Caco-2 (cell line): ENCODE data around the gene TDO2. TPM values are rescaled to one million over a fixed set of nuclear protein-coding genes. Genes with fewer than 3 reads are reported as not detected.

Source experiments
- BruUV-seq: library from RNA; stranded (reverse); fragments of 400-500 nt; replicated peaks from 2 replicates; lab custom pipeline; 2021; lab: Mats Ljungman, UMichigan
- CTCF ChIA-PET: fragments of 300-600 bp; sonication (Branson Sonifier 250); formaldehyde crosslinking; loops from one replicate; lab custom pipeline; 2022; ENCODE audit warnings: antibody characterized with exemption; lab: Charles Lee
- POLR2A ChIA-PET: fragments of 300-600 bp; sonication (Branson Sonifier 250); formaldehyde crosslinking; loops from one replicate; lab custom pipeline; 2022; ENCODE audit warnings: antibody characterized with exemption; lab: Charles Lee
- DNase-seq, 2 experiments: peaks; one replicate each; pipeline versions ENCODE4 v3.0.0 to v3.0.0-alpha.2; 2020 to 2022
- H3K27me3 ChIP-seq: replicated peaks from 2 replicates; pipeline ENCODE4 v1.6.0; 2011; ENCODE audit warnings: low read length; ENCODE audit not compliant: control insufficient read depth, insufficient read depth
- H3K36me3 ChIP-seq: 2 replicates; pipeline ENCODE4 v1.5.1; 2011; ENCODE audit warnings: low read length; ENCODE audit not compliant: control insufficient read depth, insufficient read depth
- H3K4me1 ChIP-seq: fragments of 250-450 bp; sonication (Bioruptor Pico); 2 replicates; pipeline ENCODE4 v1.5.1; 2020; ENCODE audit warnings: mild to moderate bottlenecking
- H3K4me3 ChIP-seq: 2 replicates; pipeline ENCODE4 v1.5.1; 2011; ENCODE audit warnings: low read depth, mild to moderate bottlenecking, control low read depth, low read length
- H3K9me3 ChIP-seq: fragments of 250-450 bp; sonication (Bioruptor Pico); 2 replicates; pipeline ENCODE4 v1.5.1; 2020; ENCODE audit warnings: mild to moderate bottlenecking, moderate library complexity
- H3K27ac Mint-ChIP-seq: one replicate; pipeline ENCODE4 v1.8.0; 2022; ENCODE audit warnings: mixed read lengths; ENCODE audit not compliant: unreplicated experiment
- H3K27me3 Mint-ChIP-seq: one replicate; pipeline ENCODE4 v1.8.0; 2022; ENCODE audit warnings: mixed read lengths; ENCODE audit not compliant: insufficient read depth, unreplicated experiment
- H3K36me3 Mint-ChIP-seq: one replicate; pipeline ENCODE4 v1.8.0; 2022; ENCODE audit warnings: mild to moderate bottlenecking, mixed read lengths; ENCODE audit not compliant: insufficient read depth, unreplicated experiment
- H3K4me1 Mint-ChIP-seq: one replicate; pipeline ENCODE4 v1.8.0; 2022; ENCODE audit warnings: low read depth, mixed read lengths; ENCODE audit not compliant: unreplicated experiment
- H3K4me3 Mint-ChIP-seq: one replicate; pipeline ENCODE4 v1.8.0; 2022; ENCODE audit warnings: mild to moderate bottlenecking, moderate library complexity, mixed read lengths; ENCODE audit not compliant: unreplicated experiment
- H3K9me3 Mint-ChIP-seq: one replicate; pipeline ENCODE4 v1.8.0; 2022; ENCODE audit warnings: mixed read lengths; ENCODE audit not compliant: unreplicated experiment
- CTCF ChIP-seq, 2 experiments: fragments of 200-600 bp in 1 of 2; IDR thresholded peaks; 1 replicate in 1 of 2; 2 replicates in 1 of 2; pipeline versions ENCODE4 v1.5.1 to v1.8.0; 2011 to 2022; ENCODE audit warnings: antibody characterized with exemption in 1 of 2, control low read depth in 1 of 2, inconsistent platforms in 1 of 2, low read depth in 1 of 2, low read length in 1 of 2, mild to moderate bottlenecking in 1 of 2, moderate library complexity in 1 of 2; ENCODE audit not compliant: insufficient read depth in 1 of 2, severe bottlenecking in 1 of 2, unreplicated experiment in 1 of 2
- intact Hi-C: fragments of 100-400 bp; cut with micrococcal nuclease; formaldehyde crosslinking; loops from one replicate; pipeline ENCODE4 v1.10.0; 2022; ENCODE audit not compliant: unreplicated experiment
- total RNA-seq: library from RNA; stranded (reverse); gene quantifications from 2 replicates; pipeline ENCODE4 v1.2.3, GENCODE V29; 2022

TDO2 gene
- total RNA-seq, 1 experiment from 2014 or later: 4.7 TPM

- no peaks in the 10 kb centered on the region for H3K27me3 ChIP-seq
- Mint-ChIP-seq H3K27me3 (no peaks in the 10 kb centered on the region), H3K36me3 (no peaks in the 10 kb centered on the region), H3K9me3 (no peaks in the 10 kb centered on the region), H3K27ac (peak within 1 kb of the TSS; percentile 96), H3K4me1 (peaks cover 12% of the 10 kb centered on the region), H3K4me3 (peak within 1 kb of the TSS; percentile 99)
- ChIA-PET POLR2A (interaction anchor here (1.2 to 1.6 kb wide), 2 partner anchors 103 to 143 kb away, joined by 3 to 5 read pairs; no protein-coding TSS in a partner anchor), CTCF (interaction anchor here (0.6 to 2.5 kb wide), 3 partner anchors 10 to 729 kb away, joined by 3 to 19 read pairs (median 3); no protein-coding TSS in a partner anchor)
- peaks cover 31% of the 10 kb centered on the region for H3K4me1 ChIP-seq
- intact Hi-C loops: loop anchor here (1.0 to 2.0 kb wide), 3 partner anchors 143 to 549 kb away; no protein-coding TSS in a partner anchor
- peak; percentile 47 to 57 for TF ChIP-seq CTCF (IDR thresholded peaks at IDR 0.05; ENCODE audit: insufficient read depth in 1 of 2, low read depth in 1 of 2, low read length in 1 of 2, severe bottlenecking in 1 of 2, unreplicated experiment in 1 of 2)
- H3K36me3 ChIP-seq: no peaks in the 10 kb centered on the region; the same call in 1 of the 2 replicates
- H3K4me3 ChIP-seq: peak within 1 kb of the TSS; percentile 59
- peak; percentile 76 to 78 for DNase-seq
- H3K9me3 ChIP-seq: no peaks in the 10 kb centered on the region
- BruUV-seq: TSS peak; percentile 86
These were observed 49.9 kb downstream of the TDO2 start, which contains the start of gene CTSO for GRCh38 chr4:155953151-155954117. Gene CTSO (minus strand): TSS chr4:155953866. CDS start chr4:155953847, 19 bp downstream.

GRCh38 chr4:155954118-155954685 lies 50.7 kb downstream of the TDO2 start:
- POLR2A ChIA-PET: interaction anchor here (1.6 kb wide), 1 partner anchor 144 kb away, joined by 5 read pairs; no protein-coding TSS in a partner anchor

More at GRCh38 chr4:155954118-155954685, 50.7 kb downstream of the TDO2 start:
- intact Hi-C loops: no loop called here
- CTCF ChIA-PET: interaction anchor here (1.1 to 2.5 kb wide), 2 partner anchors 11 to 144 kb away, joined by 3 to 19 read pairs; no protein-coding TSS in a partner anchor
- H3K36me3 Mint-ChIP-seq: no peaks in the 10 kb centered on the region
- peaks cover 10% of the 10 kb centered on the region for H3K4me1 Mint-ChIP-seq
- Histone ChIP-seq H3K27me3 (no peaks in the 10 kb centered on the region), H3K36me3 (no peaks in the 10 kb centered on the region; the same call in 1 of the 2 replicates), H3K4me1 (peaks cover 23% of the 10 kb centered on the region), H3K4me3 (peak overlapping the region; percentile 59), H3K9me3 (no peaks in the 10 kb centered on the region)
- no TSS peak for BruUV-seq
- TF ChIP-seq CTCF (IDR thresholded peaks at IDR 0.05; ENCODE audit: insufficient read depth in 1 of 2, low read depth in 1 of 2, low read length in 1 of 2, severe bottlenecking in 1 of 2, unreplicated experiment in 1 of 2): no peak
- H3K4me3 Mint-ChIP-seq: peak overlapping the region; percentile 99
- no peaks in the 10 kb centered on the region for H3K9me3 Mint-ChIP-seq
- DNase-seq: no peak
- no peaks in the 10 kb centered on the region for H3K27me3 Mint-ChIP-seq
- H3K27ac Mint-ChIP-seq: peak overlapping the region; percentile 96
